ENCODE results near the gene ATP9A.

DNA sequence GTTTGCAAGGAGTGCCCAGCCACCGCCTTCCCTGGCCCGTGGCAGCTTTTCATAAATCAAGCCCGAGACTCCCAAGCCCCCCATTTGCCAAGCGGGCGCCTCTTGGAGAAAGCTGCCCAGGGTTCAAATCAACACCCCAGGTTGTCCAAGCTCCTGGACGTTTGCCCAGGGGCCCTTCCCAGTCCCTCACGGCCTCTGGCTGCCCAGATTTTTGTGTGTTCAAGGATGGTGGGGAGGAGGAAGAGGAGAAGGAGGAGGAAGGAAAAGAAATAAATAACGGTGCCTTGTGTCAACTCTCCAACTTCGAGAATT lies 205.1 kb downstream of the ATP9A start:
- TF ChIP-seq, protein P1, sequence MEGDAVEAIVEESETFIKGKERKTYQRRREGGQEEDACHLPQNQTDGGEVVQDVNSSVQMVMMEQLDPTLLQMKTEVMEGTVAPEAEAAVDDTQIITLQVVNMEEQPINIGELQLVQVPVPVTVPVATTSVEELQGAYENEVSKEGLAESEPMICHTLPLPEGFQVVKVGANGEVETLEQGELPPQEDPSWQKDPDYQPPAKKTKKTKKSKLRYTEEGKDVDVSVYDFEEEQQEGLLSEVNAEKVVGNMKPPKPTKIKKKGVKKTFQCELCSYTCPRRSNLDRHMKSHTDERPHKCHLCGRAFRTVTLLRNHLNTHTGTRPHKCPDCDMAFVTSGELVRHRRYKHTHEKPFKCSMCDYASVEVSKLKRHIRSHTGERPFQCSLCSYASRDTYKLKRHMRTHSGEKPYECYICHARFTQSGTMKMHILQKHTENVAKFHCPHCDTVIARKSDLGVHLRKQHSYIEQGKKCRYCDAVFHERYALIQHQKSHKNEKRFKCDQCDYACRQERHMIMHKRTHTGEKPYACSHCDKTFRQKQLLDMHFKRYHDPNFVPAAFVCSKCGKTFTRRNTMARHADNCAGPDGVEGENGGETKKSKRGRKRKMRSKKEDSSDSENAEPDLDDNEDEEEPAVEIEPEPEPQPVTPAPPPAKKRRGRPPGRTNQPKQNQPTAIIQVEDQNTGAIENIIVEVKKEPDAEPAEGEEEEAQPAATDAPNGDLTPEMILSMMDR (IDR thresholded peaks at IDR 0.05) = no peak
- no peak for TF ChIP-seq POLR2A (IDR thresholded peaks at IDR 0.05)
